RPMI8226 (cell line): Measurements from ENCODE around the gene SULT4A1.

Source experiments
- DNase-seq: peaks from one replicate; pipeline ENCODE4 v3.0.0-alpha.2; 2015

SULT4A1 gene

DNA sequence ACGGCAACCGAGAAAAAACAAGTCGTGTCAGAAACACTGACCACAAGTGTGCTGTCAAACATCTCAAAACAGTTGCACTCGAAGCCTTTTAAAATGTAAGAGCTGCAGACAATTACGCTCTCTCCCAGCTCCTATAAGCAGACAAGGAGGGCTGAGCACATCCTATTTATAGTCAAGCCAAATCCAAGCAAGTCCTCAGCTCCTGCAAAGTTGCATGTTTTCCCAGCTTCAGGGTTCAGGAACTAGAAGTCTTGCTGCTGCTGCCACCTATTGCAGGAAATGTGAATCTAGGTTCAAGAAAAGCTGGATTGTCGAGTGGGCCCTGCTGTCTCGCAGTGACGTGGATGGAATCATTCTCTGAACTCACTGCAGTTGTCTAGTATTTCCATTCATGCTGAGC is 65.7 kb downstream of the SULT4A1 start:
- DNase-seq, result no peak

DNA sequence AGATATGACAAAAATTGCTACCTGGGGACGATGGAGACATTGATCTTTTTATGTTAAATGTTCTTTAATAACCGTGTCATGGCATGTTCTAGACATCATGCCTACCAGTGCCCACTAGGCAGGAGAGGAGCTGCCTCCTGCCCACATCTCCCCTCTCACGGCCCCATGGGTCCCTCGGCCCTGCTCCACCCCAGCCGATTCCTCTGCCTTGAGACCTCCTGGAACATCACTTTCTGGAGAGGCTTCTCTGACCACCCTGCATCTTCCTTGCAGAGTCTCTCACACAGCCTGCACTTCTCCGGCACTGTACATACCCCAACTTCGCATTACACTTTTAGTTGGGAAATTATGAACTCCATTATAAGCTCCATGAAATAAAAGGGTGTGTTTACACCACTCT is 67.0 kb downstream of the SULT4A1 start:
- DNase-seq, result no peak

DNA sequence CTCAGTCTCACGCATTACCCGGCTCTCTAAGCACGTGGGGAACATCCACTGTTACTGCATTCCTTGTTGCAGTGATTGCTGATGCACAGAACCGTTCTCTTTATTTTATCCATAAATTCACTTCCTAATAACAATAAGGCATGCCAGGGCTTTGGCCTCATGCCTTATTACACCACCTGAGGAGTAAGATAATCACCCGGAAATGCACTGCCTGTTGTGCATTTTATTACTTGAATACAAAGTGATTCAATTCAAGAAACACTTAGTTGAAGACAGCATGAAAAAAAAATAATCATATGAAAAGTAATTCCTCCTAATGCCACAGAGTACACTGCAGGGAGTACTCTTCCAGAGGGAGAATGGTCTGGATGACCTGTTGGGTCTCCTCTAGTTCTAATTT is 69.4 kb downstream of the SULT4A1 start:
- no peak for DNase-seq

DNA sequence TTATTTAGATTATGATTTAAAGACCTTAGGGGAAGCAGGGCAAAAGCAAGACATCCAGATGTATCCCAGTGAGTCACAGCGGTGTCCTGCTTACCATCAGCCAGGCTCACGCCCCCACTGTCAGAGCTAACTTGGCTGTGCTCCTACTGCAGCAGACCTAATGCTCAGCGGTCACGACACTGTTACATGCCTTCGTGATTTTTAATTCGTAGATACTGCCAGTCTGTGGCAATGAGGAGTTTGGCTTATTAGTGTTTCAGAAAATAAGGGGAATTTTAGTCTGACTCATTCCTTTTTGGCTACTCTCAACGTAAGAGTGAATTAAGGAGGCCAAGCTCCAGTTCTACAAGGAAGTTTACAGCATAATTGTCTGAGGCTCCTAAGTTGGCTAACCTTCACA is 72.9 kb downstream of the SULT4A1 start:
- DNase-seq, result no peak

DNA sequence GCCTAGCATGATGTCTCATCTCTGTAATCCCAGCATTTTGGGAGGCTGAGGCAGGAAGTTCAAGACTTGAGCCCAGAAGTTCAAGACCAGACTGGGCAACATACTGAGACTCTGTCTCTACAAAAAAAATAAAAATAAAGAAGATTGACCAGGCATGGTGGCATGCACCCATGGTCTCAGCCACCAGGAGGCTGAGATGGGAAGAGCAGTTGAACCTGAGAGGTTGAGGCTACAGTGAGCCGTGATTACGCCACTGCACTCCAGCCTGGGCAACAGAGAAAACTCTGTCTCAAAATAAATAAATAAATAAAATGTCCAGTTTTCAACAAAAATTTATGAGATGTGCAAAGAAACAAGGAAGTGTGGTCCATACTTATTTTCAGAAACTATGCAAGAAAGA is 78.5 kb downstream of the SULT4A1 start:
- no peak for DNase-seq

DNA sequence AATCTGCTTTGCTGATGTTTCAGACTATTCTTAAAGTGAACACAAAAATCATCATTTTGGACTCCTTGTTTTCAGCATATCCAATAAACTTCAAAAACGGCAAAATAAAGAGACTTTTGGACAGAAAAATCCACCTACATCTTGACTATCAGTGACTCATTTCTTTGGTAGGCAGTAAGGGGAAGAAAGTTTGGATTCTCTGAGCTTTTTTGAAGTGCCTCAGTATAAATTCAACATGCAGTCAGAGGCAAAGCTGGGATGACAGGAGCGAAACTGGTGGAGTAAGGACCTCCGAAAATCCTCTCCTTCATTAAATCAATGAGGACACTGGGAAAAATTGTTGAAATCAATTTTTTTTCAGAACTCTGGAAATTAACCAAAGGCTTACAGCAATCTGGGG is 79.9 kb downstream of the SULT4A1 start:
- no peak for DNase-seq

DNA sequence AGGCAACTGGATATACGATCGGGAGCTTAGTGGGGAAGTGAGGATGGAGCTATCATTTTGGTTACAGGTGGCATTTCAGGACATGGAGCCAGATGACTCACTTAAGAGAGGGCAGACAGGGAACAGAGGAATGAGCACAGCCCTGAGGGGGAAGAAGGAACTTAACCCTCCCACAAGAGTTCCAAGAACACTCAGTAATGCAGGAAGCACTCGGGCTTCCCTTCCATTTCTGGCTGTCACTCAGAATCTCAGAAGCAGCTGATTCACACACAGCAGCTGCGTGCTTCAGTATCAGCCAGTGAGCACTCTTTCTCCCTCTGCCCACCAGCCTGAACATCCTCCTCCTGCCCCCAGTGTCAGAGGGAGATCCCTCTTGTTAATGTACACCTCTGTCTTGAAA is 85.0 kb downstream of the SULT4A1 start:
- DNase-seq, result no peak

DNA sequence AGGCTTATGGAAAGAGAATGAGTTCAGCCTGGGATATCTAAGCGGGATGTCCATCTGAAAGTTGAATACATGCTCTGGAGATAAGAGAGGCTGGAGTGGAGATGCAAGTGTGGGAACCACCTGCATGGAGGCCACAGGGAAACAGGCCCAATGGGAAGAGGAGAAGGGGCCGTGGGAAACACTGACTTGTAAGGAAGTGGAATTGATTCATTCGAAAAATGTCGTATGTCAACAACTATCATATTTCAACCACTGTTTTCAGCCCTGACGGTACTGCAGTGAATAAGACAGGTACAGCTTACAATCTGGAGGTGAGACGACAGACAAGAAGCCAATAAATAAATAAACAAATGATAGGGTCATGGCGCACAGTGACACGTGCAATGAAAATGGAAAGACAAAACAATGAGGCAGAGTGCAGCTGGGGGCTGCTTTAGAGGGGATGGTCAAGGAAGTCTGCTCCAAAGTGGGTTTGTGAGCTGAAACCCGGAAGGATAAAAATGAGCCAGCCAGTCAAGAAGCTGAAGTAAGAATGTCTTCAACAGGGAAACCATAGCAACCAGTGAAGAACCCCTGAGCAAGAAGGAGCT is 86.1 kb downstream of the SULT4A1 start:
- DNase-seq, result no peak
